Fibroblast of pulmonary artery (primary cell): ENCODE measurements around the gene SLC29A2.
"Not testable (repeated sequence)": the region's sequence is repeated elsewhere in the genome, so short reads cannot be mapped to it uniquely, and the experiment has no call there.

Experiments used
- DNase-seq: peaks from one replicate; pipeline ENCODE4 v3.0.0-alpha.2; 2010; ENCODE audit warnings: low read depth
- H3K4me3 ChIP-seq: replicated peaks from 2 replicates; pipeline ENCODE4 v1.5.1; 2011; ENCODE audit warnings: low read depth, mild to moderate bottlenecking, control low read depth, low read length, moderate library complexity
- CTCF ChIP-seq: IDR thresholded peaks from 2 replicates; pipeline ENCODE4 v1.5.1; 2011; ENCODE audit warnings: mild to moderate bottlenecking, control low read depth, low read length, inconsistent platforms; ENCODE audit errors: missing control alignments

Gene SLC29A2

DNA sequence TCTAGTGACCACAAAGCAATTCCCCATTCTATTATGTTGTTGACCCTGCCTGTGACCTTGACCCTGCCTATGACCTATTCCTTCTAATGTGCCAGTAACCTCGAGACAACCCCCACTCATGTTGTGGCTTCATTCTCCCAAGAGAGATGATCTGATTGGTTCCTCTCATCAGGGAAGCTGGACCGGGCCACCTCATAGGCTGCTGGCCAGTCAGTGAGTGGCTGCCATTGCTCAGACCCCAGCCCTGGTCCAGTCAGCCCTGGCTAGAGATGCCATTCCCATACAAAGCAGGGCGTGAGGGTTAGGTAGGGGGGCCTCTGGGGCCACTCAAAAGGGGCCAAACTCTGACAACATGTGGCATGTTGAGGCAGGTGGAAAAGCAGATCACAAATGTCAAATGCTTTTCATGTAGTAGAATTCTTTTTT, 11.9 kb downstream of the SLC29A2 start:
- TF ChIP-seq CTCF, result no peak
- no peak for DNase-seq
- H3K4me3 ChIP-seq, result no peak overlapping the region

DNA sequence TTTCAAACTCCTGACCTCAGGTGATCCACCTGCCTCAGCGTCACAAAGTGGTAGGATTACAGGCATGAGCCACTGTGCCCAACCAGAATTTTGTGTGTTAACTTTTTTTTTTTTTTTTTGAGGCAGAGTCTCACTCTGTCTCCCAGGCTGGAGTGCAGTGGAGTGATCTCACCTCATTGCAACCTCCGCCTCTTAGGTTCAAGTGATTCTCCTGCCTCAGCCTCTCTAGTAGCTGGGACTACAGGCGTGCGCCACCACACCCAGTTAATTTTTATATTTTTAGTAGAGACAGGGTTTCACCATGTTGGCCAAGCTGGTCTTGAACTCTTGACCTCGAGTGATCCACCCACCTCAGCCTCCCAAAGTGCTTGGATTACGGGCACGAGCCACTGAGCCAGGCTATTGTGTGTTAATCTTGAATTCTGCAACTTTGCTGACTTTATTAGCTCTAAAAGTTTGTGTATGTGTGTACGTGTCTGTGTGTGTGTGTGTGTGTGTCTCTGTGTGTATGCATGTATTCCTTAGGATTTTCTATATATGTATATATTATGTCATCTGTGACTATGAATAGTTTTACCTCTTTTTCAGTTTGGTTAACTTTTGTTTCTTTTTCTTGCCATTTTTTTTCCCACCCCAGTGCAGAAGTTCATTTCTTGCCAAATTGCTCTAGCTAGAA, 20.9 kb downstream of the SLC29A2 start:
- H3K4me3 ChIP-seq, DNase-seq: not testable (repeated sequence)

DNA sequence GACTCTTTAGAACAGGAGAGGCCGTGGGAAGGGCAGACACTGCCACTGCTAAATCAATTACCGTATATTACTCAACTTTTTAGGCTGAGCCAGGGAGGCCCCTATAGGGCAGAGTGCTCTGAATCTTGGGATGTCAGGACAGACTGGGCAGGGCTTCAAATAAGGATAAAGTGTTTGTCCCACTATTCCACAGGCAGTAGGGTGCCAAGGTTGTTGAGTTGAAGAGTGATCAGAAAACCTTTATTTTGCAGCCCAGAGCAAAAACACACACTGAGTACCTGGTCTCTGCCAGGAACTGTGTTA, 22.5 kb downstream of the SLC29A2 start:
- H3K4me3 ChIP-seq, result no peak overlapping the region
- no peak for TF ChIP-seq CTCF

DNA sequence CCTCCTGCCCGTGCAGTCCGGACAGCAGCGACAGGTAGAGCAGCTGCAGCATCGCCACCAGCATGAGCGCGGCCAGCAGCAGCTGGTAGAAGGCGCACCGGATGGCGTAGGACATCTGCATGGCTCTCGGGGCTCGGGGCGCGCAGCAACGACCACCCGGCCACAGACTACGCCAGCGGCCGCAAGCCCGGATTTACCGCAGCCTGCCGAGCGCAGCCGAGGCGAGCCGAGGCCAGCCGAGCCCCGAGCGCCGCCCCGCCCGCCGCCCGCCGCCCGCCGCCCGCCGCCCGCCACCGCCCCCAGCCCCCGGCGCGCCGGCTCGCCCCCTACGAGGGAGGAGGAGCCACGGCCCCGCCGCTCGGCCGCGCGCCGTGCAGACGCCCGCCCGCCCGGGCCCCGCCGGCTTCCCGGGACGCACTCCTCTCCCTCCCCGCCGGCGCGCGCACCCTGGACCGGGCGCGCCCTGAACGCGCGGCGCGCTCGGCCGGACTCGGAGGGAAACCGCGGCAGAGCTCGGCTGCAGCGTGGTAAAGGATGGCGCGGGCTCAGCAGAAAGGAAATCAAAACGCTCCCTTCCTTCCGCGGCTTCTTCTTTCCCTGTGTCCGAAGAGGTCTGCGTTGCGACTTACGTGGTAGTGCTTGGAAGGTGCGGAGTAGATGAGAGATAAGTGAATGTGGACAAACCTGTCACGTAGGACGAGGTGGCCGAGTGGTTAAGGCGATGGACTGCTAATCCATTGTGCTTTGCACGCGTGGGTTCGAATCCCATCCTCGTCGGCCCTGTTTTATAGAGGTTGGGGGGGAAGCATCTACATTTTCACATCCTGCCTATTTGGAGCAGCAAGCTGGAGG, 23.9 kb downstream of the SLC29A2 start, which contains the start of gene B4GAT1:
TSS of gene B4GAT1 (minus strand) at position 205 of the 852 bp plus-strand sequence. CDS start at position 121, 84 bp downstream.
- peak; percentile 94 for DNase-seq
- peak within 1 kb of the TSS; percentile 69 for H3K4me3 ChIP-seq
- TF ChIP-seq CTCF, result no peak

More for the DNA sequence above, 22.5 kb downstream of the SLC29A2 start:
- no peak for DNase-seq

GRCh38 chr11:66346476-66347424, 24.8 kb downstream of the SLC29A2 start:
- DNase-seq, result no peak
- H3K4me3 ChIP-seq, result peak overlapping the region; percentile 69
- TF ChIP-seq CTCF, result no peak

DNA sequence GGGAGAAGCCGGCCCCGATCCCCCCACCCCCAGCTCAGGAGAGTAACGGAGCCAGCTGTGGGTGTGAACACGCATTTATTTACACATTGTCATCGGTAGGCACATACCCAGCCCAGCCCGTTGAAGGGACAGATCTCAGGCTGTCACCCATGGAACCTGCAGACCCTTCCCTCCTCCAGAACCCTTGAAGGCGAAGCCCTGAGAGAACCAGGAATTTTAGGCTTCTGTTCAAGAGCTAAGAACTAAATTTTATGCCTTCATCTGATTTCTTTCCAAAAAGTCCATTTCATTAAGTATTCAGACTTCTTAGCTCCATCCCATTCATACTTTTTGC, 26.3 kb downstream of the SLC29A2 start:
- peak overlapping the region; percentile 97 for H3K4me3 ChIP-seq
- no peak for TF ChIP-seq CTCF
- DNase-seq, result no peak
